Keratinocyte (primary cell): ENCODE measurements around the gene OR10A4. TPM values are rescaled to one million over a fixed set of nuclear protein-coding genes. Genes with fewer than 3 reads are reported as not detected.

Experiments used
- DNase-seq: peaks from one replicate; pipeline ENCODE4 v3.0.0-alpha.2; 2011; ENCODE audit warnings: low read depth, missing footprints, low spot score
- FAIRE-seq: peaks from 2 replicates; lab custom pipeline; 2011; peaks lifted over from hg19 to GRCh38; lab: Jason Lieb, UNC
- H2AFZ ChIP-seq: 2 replicates; pipeline ENCODE4 v1.6.0; 2012; ENCODE audit warnings: low read length, control low read depth, inconsistent platforms; ENCODE audit not compliant: control insufficient read depth
- H3K27ac ChIP-seq: 2 replicates; pipeline ENCODE4 v1.5.1; 2011; ENCODE audit warnings: low read length; ENCODE audit not compliant: control insufficient read depth, insufficient read depth
- H3K27me3 ChIP-seq: 3 replicates; pipeline ENCODE4 v1.6.0; 2011; ENCODE audit warnings: low read length; ENCODE audit not compliant: control insufficient read depth, insufficient read depth; ENCODE audit errors: extremely low read depth
- H3K36me3 ChIP-seq, 2 experiments: 2 replicates in 1 of 2; 3 replicates in 1 of 2; pipeline ENCODE4 v1.5.1; 2011; ENCODE audit warnings: low read length in 2 of 2, mild to moderate bottlenecking in 1 of 2; ENCODE audit not compliant: control insufficient read depth in 2 of 2, insufficient read depth in 2 of 2; ENCODE audit errors: extremely low read depth in 1 of 2
- H3K4me1 ChIP-seq: 3 replicates; pipeline ENCODE4 v1.5.1; 2011; ENCODE audit warnings: low read length; ENCODE audit not compliant: control insufficient read depth, insufficient read depth; ENCODE audit errors: extremely low read depth
- H3K4me2 ChIP-seq: 3 replicates; pipeline ENCODE4 v1.6.0; 2011; ENCODE audit warnings: low read depth, low read length; ENCODE audit not compliant: control insufficient read depth, insufficient read depth; ENCODE audit errors: extremely low read depth
- H3K4me3 ChIP-seq, 3 experiments: fragments of 200-600 bp in 1 of 3; sonication (generic) in 1 of 3; 2 replicates in 2 of 3; 3 replicates in 1 of 3; pipeline ENCODE4 v1.5.1; 2011 to 2016; ENCODE audit warnings: low read length in 3 of 3, mild to moderate bottlenecking in 3 of 3, control low read depth in 2 of 3, inconsistent platforms in 1 of 3, low read depth in 1 of 3, mixed read lengths in 1 of 3, mixed run types in 1 of 3, moderate library complexity in 1 of 3; ENCODE audit not compliant: control insufficient read depth in 2 of 3, insufficient read depth in 2 of 3; ENCODE audit errors: extremely low read depth in 1 of 3
- H3K79me2 ChIP-seq: 2 replicates; pipeline ENCODE4 v1.6.0; 2012; ENCODE audit warnings: low read length; ENCODE audit not compliant: control insufficient read depth, insufficient read depth
- H3K9ac ChIP-seq: 3 replicates; pipeline ENCODE4 v1.6.0; 2011; ENCODE audit warnings: low read length; ENCODE audit not compliant: control insufficient read depth, insufficient read depth; ENCODE audit errors: extremely low read depth
- H3K9me1 ChIP-seq: 3 replicates; pipeline ENCODE4 v1.6.0; 2011; ENCODE audit warnings: low read length; ENCODE audit not compliant: control insufficient read depth, insufficient read depth; ENCODE audit errors: extremely low read depth
- H3K9me3 ChIP-seq: 2 replicates; pipeline ENCODE4 v1.5.1; 2012; ENCODE audit warnings: low read depth, low read length; ENCODE audit not compliant: control insufficient read depth
- H4K20me1 ChIP-seq: 3 replicates; pipeline ENCODE4 v1.6.0; 2011; ENCODE audit warnings: low read length; ENCODE audit not compliant: control insufficient read depth, insufficient read depth; ENCODE audit errors: extremely low read depth
- CTCF ChIP-seq, 3 experiments: IDR thresholded peaks in 1 of 3; conservative IDR thresholded peaks in 1 of 3; optimal IDR thresholded peaks in 1 of 3; 2 replicates in 2 of 3; 3 replicates in 1 of 3; pipeline versions ENCODE3 to v1.5.1; 2011; ENCODE audit warnings: low read length in 3 of 3, mild to moderate bottlenecking in 3 of 3, moderate library complexity in 2 of 3, control low read depth in 1 of 3, inconsistent platforms in 1 of 3; ENCODE audit not compliant: insufficient read depth in 2 of 3; ENCODE audit errors: extremely low read depth in 1 of 3
- EZH2 ChIP-seq: IDR thresholded peaks from one replicate; pipeline ENCODE4 v1.6.1; 2012; ENCODE audit warnings: inconsistent platforms, mild to moderate bottlenecking, low read length, moderate library complexity
- dilution Hi-C: fragments of 300-500 bp; cut with MboI; formaldehyde crosslinking; loops from one replicate; pipeline ENCODE4 v1.7.0; 2020; ENCODE audit warnings: low sequenced_read_pairs; ENCODE audit not compliant: extremely low pct_ligation_motif_present
- polyA plus RNA-seq, 5 experiments: library from polyadenylated mRNA; depleted of rRNA in 3 of 5; stranded (reverse) in 3 of 5; stranded (forward) in 1 of 5; unstranded in 1 of 5; fragments of >200 nt; gene quantifications; 1 replicate in 1 of 5; 2 replicates in 3 of 5; 3 replicates in 1 of 5; pipeline versions ENCODE4 v1.2.1 to v1.2.3, GENCODE V29; 2011 to 2012; ENCODE audit warnings: missing spikeins in 2 of 5, low read depth in 1 of 5, low replicate concordance in 1 of 5

Gene OR10A4
- polyA plus RNA-seq, 1 donor (not counting 4 experiments of a cell fraction or from before 2014, with no cell fraction given), result not detected

- Histone ChIP-seq H3K4me2 (no peak overlapping the region), H4K20me1 (no peaks in the 10 kb centered on the region), H3K79me2 (no peaks in the 10 kb centered on the region), H3K4me3 (no peak overlapping the region), H3K9me1 (no peaks in the 10 kb centered on the region), H3K27ac (no peak overlapping the region), H3K27me3 (no peaks in the 10 kb centered on the region), H2AFZ (no peak overlapping the region), H3K9ac (no peak overlapping the region), H3K36me3 (no peaks in the 10 kb centered on the region), H3K9me3 (no peaks in the 10 kb centered on the region), H3K4me1 (no peaks in the 10 kb centered on the region)
- TF ChIP-seq CTCF (optimal IDR thresholded peaks at IDR 0.05 in 1 of 3, IDR thresholded peaks at IDR 0.05 in 1 of 3, conservative IDR thresholded peaks at IDR 0.05 in 1 of 3; ENCODE audit: extremely low read depth in 1 of 3, insufficient read depth in 2 of 3, low read length in 3 of 3), result no peak
- TF ChIP-seq EZH2, result no peak
- dilution Hi-C loops, result no loop called here
- DNase-seq (no peak), FAIRE-seq (no peak)
Observed at GRCh38 chr11:6889835-6890234, 13.4 kb downstream of the OR10A4 start.

GRCh38 chr11:6892400-6892799 is 16.0 kb downstream of the OR10A4 start, which contains the start of gene OR2D2:
OR2D2 (minus strand) TSS chr11:6892500; CDS start chr11:6892500, 0 bp downstream.
- H3K79me2 ChIP-seq, result no peaks in the 10 kb centered on the region
- no peak for DNase-seq
- H2AFZ ChIP-seq, result no peak within 1 kb of the TSS
- H3K36me3 ChIP-seq, result no peaks in the 10 kb centered on the region
- dilution Hi-C loops, result no loop called here
- H3K27me3 ChIP-seq, result no peaks in the 10 kb centered on the region
- FAIRE-seq, result no peak
- H3K27ac ChIP-seq, result no peak within 1 kb of the TSS
- H3K9ac ChIP-seq, result no peak within 1 kb of the TSS
- H3K9me3 ChIP-seq, result no peaks in the 10 kb centered on the region
- no peaks in the 10 kb centered on the region for H4K20me1 ChIP-seq
- TF ChIP-seq EZH2 (no peak), CTCF (optimal IDR thresholded peaks at IDR 0.05 in 1 of 3, IDR thresholded peaks at IDR 0.05 in 1 of 3, conservative IDR thresholded peaks at IDR 0.05 in 1 of 3; ENCODE audit: extremely low read depth in 1 of 3, insufficient read depth in 2 of 3, low read length in 3 of 3) (no peak)
- no peak within 1 kb of the TSS for H3K4me3 ChIP-seq
- no peak within 1 kb of the TSS for H3K4me2 ChIP-seq
- no peaks in the 10 kb centered on the region for H3K4me1 ChIP-seq
- H3K9me1 ChIP-seq, result no peaks in the 10 kb centered on the region
